Body of pancreas (tissue), 4 donors: ENCODE measurements around the gene FAS.

Source experiments
- CTCF ChIP-seq, 7 experiments: fragments of 450-650 bp in 4 of 7; fragments of 200-600 bp in 3 of 7; sonication (generic) in 3 of 7; IDR thresholded peaks; one replicate each; pipeline ENCODE4 v1.5.1; 2016 to 2019; ENCODE audit warnings: antibody characterized with exemption in 7 of 7
- POLR2A ChIP-seq, 3 donors: fragments of 450-650 bp; IDR thresholded peaks; one replicate each; pipeline ENCODE4 v1.6.1; 2016; ENCODE audit warnings: antibody characterized with exemption in 3 of 3, mild to moderate bottlenecking in 2 of 3

- TF ChIP-seq CTCF (IDR thresholded peaks at IDR 0.05) (no peak), POLR2A (IDR thresholded peaks at IDR 0.05) (no peak)
These were observed 12.7 kb downstream of the FAS start for GRCh38 chr10:89003344-89003743.
